Activated naive CD4-positive, alpha-beta T cell treated with anti-CD3 and anti-CD28 coated beads, Interleukin-2, amount 50 U/mL, for 16 hours (primary cell): ENCODE results near the gene ACSM2B.
"Not testable (repeated sequence)": the region's sequence is repeated elsewhere in the genome, so short reads cannot be mapped to it uniquely, and the experiment has no call there.

Experiments used
- DNase-seq: peaks from one replicate; pipeline ENCODE4 v3.0.0-alpha.2; 2020

ACSM2B gene

GRCh38 chr16:20576145-20576544 lies at the start of gene ACSM2B:
Gene ACSM2B (minus strand): TSS chr16:20576367. CDS start chr16:20564845, 11,522 bp downstream.
- not testable (repeated sequence) for DNase-seq

DNA sequence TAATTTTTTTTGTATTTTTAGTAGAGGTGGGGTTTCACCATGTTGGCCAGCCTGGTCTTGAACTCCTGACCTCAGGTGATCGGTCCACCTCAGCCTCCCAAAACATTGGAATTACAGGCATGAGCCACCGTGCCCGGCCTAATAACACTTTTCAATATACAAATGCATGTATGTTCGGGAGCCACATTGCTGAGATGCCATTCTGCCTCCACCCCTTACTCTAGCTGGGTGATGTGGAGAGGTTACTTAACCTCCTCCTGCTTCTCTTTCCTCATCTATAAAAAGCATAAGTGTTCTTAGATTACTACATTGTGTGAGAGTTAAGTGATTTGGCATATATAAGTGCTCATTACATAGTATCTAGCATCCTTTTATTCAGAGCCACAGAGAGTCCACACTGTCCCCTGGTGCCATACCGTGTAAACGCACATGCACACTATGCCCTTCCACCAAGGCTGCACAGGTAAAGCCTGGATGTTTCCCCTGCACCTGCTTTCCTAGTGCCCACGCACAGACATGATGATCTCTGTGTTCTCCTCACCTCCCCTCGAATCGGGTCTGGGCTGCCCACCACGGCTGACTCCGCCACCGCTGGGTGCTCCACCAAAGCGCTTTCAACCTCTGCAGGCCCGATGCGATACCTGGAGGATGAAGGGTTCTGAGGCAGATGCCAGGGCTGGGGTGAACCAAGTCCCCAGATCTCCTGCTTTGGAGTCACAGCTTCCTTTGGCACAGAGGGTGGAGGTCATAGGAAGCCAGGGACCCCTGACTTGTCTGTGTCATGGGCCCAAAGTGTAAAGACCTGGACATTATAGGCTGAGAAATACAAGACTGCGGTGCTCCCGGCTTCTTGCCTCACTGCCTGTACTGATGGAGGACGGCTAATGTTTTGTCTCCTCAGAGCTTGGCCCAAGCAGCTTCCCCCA lies 49.0 kb upstream of the ACSM2B start:
- no peak for DNase-seq

- no peak for DNase-seq
These were observed 48.0 kb upstream of the ACSM2B start for GRCh38 chr16:20624205-20624604.

- no peak for DNase-seq
These were observed 46.3 kb upstream of the ACSM2B start for GRCh38 chr16:20622498-20622870.

- DNase-seq = no peak
These were observed 45.2 kb upstream of the ACSM2B start for GRCh38 chr16:20621406-20621805.

- DNase-seq = no peak
These were observed 44.6 kb upstream of the ACSM2B start for GRCh38 chr16:20620770-20621169.

DNA sequence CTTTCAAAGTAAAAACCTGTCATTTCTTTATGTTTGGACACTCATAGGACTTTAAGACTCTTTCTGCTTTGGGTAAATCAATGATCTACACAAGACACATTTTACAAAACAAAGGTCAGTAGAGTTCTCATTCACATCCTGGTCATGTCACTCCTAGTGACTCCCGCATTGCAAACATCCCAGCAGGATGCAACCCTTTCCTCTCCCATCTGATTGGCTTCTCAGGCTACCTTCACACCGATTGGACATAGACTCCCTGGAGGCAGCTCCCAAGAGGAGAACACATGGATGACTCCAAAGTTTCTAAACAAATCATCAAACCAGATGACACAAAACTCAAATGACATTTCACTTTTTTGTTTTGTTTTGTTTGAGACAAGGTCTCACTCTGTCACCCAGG lies 43.8 kb upstream of the ACSM2B start:
- no peak for DNase-seq

DNA sequence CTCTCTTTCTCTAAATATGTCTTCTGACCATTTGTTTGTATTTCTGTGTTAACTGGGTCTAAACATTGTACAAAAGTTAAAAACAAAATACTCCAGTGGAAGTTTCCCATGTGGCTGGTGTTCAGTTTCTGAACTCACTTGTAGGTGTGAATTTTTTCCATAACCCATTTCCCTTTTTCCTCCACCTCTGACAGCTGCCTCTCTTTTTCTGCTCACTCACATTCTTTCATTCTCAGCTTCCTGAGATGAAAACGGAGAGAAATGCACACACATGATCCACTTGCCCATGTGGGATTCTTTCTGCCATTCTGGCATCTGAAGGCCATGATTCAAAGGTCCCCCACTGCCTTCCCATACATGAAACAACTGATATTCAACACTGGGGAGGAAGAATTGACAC lies 41.1 kb upstream of the ACSM2B start:
- no peak for DNase-seq

DNA sequence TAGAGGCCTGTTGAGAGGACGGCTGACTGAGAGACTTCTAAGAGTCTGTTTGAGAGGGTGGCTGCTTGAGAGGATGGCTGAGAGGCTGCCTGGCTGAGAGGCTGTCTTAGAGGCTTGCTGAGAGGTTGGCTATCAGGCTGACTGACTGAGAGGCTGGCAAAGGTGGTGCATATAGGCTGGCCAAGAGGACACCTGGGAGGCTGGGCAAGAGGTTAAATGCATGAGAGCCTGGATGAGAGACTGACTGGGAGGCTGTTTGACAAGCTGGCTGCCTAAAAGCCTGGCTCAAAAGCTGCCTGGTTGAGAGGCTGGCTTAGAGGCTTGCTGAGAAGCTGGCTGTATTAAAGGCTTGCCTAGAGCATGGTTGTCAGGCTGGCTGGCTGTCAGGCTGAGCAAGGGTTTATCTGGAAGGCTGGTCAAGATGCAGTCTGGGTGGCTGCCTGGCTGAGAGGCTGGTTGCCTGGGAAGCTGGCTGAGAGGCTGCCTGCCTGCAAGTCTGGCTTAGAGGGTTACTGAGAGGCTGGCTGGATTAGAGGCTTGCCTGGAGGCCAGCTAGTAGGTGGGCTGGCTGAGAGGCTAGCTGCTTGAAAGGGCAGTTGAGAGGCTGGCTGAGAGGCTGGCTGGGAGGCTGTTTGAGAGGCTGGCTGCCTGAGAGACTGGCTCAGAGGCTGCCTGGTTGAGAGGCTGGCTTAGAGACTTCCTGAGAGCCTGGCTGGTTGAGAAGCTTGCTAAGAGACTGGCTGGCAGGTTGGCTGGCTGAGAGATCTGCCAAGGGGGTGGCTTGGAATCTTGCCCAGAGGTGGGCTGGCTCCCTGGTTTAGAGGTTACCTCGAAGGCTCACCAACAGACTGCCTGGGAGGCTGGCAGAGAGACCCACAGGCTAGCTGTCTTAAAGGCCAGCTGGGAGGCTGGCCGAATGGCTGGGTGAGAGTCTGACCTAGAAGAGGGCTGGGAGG lies 38.3 kb upstream of the ACSM2B start:
- DNase-seq = no peak

DNA sequence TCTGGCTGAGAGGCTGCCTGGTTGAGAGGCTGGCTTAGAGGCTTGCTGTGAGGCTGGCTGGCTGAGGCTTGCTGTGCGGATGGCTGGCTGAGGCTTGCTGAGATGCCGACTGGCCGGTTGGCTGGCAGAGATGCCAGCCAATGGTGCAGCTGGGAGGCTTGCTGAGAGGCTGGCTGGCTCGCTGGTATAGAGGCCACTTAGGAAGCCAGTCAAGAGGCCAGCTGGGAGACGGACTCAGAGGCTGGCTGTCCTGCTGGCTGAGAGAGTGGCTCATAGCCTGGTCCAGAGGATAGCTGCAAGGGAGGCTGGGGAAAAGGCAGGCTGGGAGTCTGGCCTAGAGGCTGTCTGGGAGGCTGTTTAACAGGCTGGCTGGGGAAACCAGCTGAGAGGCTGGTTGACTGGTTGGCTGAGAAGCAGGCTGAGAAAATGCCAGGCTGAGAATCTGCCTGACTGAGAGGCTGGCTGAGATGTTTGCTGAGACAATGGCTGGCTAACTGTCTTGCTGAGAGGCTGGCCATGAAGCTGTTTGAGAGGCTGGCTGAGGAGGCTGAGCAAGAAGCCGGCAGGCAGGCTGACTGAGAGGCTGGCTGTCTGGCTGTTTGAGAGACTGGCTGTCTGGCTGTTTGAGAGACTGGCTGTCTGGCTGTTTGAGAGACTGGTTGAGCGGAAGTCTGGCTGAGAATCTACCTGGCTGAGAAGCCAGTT lies 37.5 kb upstream of the ACSM2B start:
- DNase-seq = no peak

DNA sequence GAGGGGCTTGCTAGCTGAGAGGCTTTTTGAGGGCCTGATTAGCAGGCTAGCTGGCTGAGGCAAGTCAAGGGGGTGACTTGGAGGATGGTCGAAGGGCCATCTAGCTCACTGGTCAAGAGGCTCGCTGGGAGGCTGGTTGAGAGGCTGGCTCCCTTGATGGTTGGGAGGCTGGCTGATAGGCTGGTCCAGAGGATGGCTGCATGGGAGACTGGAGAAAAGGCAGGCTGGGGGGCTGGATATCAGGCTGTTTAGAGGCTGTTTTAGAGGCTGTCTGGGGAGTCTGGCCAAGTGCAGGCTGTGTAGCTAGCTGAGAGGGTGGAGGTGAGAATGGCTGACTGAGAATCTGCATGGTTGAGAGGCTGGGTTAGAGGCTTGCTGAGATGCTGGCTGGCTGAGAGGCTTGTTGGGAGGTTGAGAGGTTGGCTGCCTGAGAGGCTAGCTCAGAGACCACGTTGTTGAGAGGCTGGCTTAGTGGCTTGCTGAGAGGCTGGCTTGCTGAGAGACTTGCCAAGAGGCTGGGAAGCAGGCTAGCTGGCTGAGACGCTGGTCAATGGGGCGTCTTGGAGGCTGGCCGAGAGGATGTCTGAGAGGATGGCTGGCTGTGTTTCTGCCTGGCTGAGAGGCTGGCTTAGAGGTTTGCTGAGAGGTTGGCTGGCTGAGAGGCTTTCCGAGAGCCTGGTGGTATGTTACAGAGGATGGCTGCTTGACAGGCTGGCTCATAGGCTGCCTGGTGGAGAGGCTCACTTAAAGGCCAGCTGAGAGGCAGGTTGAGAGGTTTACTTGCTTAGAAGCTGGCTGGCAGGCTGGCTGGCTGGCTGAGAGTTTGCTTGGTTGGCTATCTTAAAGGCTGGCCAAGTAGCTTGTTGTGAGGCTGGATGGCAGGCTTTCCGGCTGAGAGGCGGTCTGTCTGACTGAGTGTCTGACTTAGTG lies 36.6 kb upstream of the ACSM2B start:
- DNase-seq = no peak

- DNase-seq = no peak
These were observed 35.9 kb upstream of the ACSM2B start for GRCh38 chr16:20611975-20612481.

DNA sequence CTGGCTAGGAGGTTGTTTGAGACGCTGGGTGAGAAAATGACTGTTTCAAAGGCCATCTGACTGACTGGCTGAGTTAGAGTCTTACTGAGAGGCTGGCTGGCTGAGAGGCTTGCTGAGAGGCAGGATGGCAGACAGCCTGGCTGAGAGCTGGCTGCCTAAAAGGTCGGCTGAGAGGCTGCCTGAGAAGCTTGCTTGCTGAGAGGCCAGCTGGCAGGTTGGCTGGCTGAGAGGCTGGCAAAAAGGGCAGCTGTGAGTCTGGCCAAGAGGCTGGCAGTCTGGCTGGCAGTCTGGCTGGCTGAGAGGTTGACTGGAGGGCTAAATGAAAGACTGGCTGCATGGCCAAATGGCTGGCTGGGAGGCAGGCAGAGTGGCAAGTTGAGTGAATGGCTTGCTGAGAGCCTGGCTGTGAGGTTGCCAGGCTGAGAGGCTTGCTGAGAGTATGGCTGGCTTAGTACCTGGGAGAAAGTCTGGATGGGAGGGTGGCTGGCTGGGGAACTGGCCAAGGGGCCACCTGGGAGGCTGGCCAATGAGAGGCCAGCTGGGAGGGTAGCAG lies 35.3 kb upstream of the ACSM2B start:
- DNase-seq = no peak

- DNase-seq = no peak
These were observed 34.8 kb upstream of the ACSM2B start for GRCh38 chr16:20610892-20611349.

DNA sequence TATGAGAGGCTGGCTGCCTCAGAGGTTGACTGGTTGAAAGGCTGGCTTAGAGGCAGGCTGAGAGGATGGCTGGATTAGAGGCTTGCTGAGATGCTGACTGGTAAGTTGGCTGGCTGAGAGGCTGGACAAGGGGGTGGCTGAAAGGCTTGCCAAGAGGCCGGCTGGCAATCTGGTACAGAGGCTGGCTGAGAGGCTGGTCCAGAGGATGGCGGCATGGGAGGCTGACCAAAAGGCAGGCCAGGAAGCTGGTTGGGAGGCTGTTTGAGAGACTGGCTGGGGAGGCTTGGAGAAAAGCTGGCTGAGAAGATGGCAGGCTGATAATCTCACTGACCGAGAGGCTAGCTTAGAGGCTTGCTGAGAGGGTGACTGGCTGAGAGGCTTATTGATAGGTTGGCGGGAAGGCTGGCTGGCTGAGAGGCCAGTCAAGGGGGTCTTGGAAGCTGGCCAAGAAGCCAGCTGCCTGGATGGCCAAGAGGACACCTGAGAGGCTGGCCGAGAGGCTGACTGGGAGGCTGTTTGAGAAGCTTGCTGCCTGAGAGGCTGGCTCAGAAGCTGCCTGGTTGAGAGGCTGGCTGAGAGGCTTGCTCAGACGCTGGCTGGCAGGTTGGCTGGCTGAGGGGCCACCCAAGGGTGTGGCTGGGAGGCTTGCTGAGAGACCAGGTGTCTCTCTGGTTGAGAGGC lies 34.2 kb upstream of the ACSM2B start:
- no peak for DNase-seq

DNA sequence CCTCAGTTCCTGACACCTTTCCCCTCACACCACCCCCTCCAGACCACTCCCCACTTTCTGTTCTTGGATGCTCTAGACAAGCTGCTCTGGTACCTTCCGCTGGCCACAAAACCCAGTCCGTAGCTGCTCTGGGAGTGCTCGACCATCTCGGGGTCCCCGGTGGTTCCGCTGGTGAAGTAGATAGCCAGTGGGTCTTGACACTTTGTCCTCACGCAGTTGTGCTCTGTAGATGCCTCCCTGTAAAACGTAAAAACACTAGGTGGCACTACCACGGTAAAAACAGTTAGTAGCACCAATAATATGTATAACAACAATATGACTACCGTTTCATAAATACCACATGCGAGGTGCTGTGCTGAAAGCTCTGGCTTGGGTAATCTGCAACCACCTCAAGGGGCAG lies 26.0 kb upstream of the ACSM2B start:
- DNase-seq = not testable (repeated sequence)

DNA sequence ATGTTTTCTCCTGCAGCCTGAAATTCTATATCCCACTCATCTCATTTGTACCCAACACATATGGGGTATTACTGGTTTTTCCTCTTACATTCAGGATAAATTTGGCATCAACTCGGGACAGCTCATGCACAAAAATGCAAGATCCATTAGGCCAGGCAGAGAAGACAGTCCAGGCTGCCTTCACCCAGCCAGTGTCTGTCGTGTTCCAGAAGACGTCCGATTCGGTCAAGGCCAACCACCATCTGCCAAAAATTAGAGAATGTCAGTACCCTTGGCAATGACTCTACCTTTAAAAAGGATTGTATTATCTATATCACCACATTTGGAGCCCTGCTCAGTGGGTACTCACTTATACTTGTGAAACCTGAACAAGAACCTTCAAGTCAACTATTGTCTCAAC lies 23.3 kb upstream of the ACSM2B start:
- DNase-seq = not testable (repeated sequence)

GRCh38 chr16:20598832-20599469 lies 22.8 kb upstream of the ACSM2B start:
- DNase-seq = no peak

DNA sequence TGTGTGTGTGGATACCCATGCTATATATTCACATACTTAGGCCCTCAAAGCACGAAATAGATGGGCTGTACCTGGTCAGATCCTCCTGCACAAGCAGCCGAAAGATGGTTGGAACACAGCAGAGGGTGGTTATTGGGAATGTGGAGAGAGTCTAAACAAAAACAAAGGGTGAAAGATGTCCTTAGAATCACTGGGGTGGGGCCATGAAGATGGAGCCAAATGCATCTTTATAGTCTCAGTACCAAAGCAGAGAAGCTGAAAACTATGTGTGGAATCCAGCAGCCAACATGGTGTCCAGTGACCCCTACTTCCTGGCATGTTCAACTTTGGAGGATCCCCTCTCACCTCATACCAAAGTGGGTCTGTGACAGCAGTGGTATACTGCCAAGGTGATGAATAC lies 19.5 kb upstream of the ACSM2B start:
- DNase-seq = not testable (repeated sequence)

DNA sequence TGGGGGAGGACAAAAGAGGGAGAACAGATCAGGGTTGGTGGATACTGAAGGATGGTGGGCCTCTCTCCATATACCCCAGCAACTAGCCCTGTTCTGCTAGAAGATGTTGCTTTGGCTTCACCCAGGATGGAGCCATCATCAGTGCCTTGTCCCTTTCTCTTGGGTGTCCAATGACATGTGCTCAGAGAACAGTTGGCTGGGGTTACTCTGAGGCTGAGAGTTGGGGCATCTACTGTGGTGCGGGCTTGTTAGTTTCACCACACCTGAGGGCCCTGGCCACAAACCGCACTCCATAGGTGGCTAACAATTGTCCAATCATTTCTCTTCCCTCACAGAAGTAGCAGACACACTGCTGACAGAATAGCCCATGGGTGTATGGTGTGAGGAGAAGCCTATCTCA lies 18.9 kb upstream of the ACSM2B start:
- not testable (repeated sequence) for DNase-seq
